GM10847 (cell line): ENCODE measurements around the gene AGBL4.

Source experiments
- POLR2A ChIP-seq: IDR thresholded peaks from 2 replicates; pipeline ENCODE4 v1.6.1; 2011; ENCODE audit not compliant: insufficient read length; ENCODE audit errors: extremely low read depth

The AGBL4 gene

GRCh38 chr1:50023292-50024159 is at the start of gene AGBL4:
Gene AGBL4 (minus strand): TSS chr1:50023954.
- TF ChIP-seq POLR2A, result no peak

GRCh38 chr1:50066806-50067205 is 43.1 kb upstream of the AGBL4 start:
- no peak for TF ChIP-seq POLR2A

- no peak for TF ChIP-seq POLR2A
Measured at GRCh38 chr1:50060279-50060678, 36.5 kb upstream of the AGBL4 start.

GRCh38 chr1:50048791-50049190 is 25.0 kb upstream of the AGBL4 start:
- no peak for TF ChIP-seq POLR2A

- no peak for TF ChIP-seq POLR2A
Measured at GRCh38 chr1:50047916-50048694, 24.4 kb upstream of the AGBL4 start.

- no peak for TF ChIP-seq POLR2A
Measured at GRCh38 chr1:50038237-50038809, 14.6 kb upstream of the AGBL4 start.

- no peak for TF ChIP-seq POLR2A
Measured at GRCh38 chr1:50027794-50028193, 4.0 kb upstream of the AGBL4 start.

GRCh38 chr1:49995734-49996133 is 28.0 kb downstream of the AGBL4 start:
- TF ChIP-seq POLR2A, result no peak

GRCh38 chr1:49971088-49971487 is 52.7 kb downstream of the AGBL4 start:
- no peak for TF ChIP-seq POLR2A

GRCh38 chr1:49951385-49951784 is 72.4 kb downstream of the AGBL4 start:
- no peak for TF ChIP-seq POLR2A

- TF ChIP-seq POLR2A, result no peak
Measured at GRCh38 chr1:49906365-49906764, 117.4 kb downstream of the AGBL4 start.

GRCh38 chr1:49864581-49864980 is 159.2 kb downstream of the AGBL4 start:
- no peak for TF ChIP-seq POLR2A

- no peak for TF ChIP-seq POLR2A
Measured at GRCh38 chr1:49854741-49855140, 169.0 kb downstream of the AGBL4 start.

- TF ChIP-seq POLR2A, result no peak
Measured at GRCh38 chr1:49842596-49842995, 181.2 kb downstream of the AGBL4 start.

- TF ChIP-seq POLR2A, result no peak
Measured at GRCh38 chr1:49841767-49842166, 182.0 kb downstream of the AGBL4 start.

GRCh38 chr1:49824261-49824660 is 199.5 kb downstream of the AGBL4 start:
- TF ChIP-seq POLR2A, result no peak

GRCh38 chr1:49817681-49818080 is 206.1 kb downstream of the AGBL4 start:
- TF ChIP-seq POLR2A, result no peak

- TF ChIP-seq POLR2A, result no peak
Measured at GRCh38 chr1:49765034-49765433, 258.7 kb downstream of the AGBL4 start.
